Muscle of back (tissue), 11 donors: Measurements from ENCODE around the gene POTEG. TPM values are rescaled to one million over a fixed set of nuclear protein-coding genes. Genes with fewer than 3 reads are reported as not detected.
"Not testable (repeated sequence)": the region's sequence is repeated elsewhere in the genome, so short reads cannot be mapped to it uniquely, and the experiment has no call there.

ENCODE experiments used
- DNase-seq, 3 donors: peaks; one replicate each; pipeline versions ENCODE4 v3.0.0 to v3.0.0-alpha.2; 2013
- polyA plus RNA-seq, 10 donors: library from polyadenylated mRNA; unstranded; fragments of 120-200 nt; gene quantifications; one replicate each; pipeline ENCODE4 v1.2.1, GENCODE V29; 2013; ENCODE audit not compliant: insufficient read length in 10 of 10

The POTEG gene
- polyA plus RNA-seq, 10 donors = 0.08 to 0.19 (median 0.15) TPM; not detected in 7

DNA sequence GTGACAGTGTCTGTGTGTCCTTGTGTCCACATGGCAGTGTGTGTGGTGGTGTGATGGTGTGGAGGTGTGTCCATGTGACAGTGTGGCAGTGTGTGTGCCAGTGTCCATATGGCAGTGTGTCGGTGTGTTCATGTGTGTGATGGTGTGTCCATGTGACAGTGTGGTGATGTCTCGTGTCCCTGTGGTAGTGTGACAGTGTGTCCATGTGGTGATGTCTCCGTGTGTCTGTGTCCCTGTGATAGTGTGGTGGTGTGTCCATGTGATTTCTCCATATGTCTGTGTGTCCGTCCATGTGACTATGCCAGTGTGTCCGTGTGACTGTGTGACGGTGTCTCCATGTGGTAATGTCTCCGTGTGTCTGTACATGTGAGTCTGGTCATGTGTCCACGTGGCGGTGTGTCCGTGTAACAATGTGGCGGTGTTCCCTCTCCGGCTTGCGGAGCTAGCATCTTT lies 59.7 kb downstream of the POTEG start:
- DNase-seq = not testable (repeated sequence)

DNA sequence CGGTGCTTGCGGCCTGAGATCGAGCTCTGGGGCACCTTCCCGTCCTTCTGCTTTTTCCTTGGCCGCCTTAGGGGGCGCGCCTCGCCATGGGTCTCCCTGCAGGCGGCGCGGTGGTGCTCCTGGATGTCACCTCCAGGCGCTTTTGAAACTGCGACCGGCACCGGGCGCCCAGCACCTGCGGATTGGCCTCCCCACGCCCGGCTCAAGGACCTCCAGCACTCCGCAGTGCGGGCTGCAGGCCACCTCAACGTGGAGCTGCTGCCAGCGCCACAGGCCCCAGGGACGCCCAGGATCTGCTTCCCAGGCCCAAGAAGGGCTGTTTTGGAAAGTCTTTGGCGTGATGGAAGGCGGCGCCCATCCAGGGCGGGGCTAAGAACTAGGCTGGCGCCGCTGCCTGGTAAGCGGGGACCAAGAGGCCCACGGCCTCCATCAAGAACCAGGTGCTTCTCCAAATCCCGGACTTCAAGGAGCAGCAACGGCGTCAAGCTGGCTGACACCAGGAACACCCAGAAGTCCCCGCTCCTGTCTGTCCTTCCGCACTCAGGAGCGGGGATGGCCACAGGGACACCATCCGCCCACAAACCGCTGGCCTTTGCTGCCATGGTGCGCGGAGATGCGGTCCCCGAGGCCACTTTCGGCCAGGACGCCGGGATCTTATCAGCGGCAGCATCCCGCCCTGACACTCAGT lies 61.2 kb downstream of the POTEG start:
- not testable (repeated sequence) for DNase-seq

DNA sequence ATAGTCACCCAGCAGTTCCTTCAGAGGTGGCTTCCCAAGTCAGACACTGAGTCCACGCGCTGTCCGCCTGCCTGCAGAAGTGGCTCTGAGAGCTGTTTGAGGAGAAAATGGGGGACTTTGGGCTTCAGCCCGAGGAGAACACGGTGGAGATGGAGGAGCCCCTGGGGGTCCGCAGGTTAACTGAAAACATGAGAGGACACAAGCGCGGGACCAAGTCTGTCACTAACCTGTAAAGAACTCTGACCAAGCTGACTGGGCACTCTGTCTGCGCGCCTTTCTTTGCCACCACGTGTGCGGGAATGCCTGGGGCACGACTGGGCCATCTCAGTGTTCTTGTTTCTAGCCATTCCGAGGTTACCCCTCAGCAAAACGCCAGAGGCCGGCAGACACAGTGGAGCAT lies 62.4 kb downstream of the POTEG start:
- not testable (repeated sequence) for DNase-seq

DNA sequence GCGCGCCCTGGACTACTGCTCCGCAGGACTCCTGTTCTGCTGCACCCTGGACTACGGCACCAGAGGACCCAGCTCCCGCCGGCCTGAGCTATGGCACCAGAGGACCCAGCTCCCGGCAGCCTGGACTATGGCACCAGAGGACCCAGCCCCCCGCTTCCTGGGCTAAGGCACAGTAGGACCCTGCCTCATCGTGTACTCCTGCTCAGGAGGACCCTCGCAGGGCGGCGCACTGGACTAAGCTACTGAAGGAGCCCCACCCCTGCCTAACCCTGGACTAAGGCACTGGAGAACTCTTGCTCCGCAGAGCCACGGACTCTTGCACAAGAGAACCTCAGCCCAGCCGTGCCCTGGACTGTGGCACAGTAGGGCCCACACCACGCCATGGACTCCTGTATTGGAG lies 71.3 kb downstream of the POTEG start:
- DNase-seq = not testable (repeated sequence)

DNA sequence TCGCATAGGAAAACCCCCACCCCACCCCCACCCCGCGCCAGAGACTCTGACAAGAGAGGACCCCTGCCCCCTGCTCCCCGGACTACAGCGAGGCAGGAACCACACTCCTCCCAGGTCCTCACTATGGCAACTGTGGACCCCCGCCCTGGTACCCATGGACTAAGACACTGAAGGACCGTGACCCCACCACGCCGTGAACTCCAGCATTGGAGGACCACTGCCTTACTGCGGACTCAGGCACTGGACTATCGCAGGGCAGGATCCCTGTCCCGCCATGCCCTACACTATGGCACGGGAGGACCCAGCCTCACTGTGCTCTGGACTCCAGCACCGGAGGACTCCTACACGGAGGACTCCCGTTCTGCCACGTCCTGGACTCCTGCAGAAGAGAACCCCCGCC lies 71.8 kb downstream of the POTEG start:
- DNase-seq = not testable (repeated sequence)

DNA sequence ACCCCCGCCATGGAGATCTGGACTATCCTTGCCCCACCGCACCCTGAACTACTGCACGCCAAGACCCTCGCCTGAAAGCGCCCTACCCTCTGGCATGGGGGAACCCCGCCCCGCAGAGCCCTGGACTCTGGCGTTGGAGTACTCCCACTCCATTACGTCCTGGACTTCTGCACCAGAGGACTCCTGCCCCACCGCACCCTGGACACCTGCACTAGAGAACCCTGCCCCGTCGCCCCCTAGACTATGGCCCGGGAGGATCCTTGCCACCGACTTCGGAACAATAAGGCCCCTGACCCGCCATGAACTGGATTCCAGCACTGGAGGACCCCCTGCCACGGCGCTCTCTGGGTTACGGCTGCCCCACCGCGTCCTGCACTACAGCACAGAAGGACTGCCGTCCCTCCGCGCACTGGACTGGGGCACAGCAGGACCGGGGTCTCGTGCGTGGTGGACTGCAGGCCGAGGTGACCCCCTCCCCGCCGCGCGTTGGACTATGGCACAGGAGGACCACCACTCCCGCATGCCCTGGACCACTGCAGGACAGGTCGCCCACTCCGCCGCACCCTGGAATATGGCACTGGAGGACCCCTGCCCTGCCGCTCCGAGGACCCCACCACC lies 72.4 kb downstream of the POTEG start:
- DNase-seq = not testable (repeated sequence)

DNA sequence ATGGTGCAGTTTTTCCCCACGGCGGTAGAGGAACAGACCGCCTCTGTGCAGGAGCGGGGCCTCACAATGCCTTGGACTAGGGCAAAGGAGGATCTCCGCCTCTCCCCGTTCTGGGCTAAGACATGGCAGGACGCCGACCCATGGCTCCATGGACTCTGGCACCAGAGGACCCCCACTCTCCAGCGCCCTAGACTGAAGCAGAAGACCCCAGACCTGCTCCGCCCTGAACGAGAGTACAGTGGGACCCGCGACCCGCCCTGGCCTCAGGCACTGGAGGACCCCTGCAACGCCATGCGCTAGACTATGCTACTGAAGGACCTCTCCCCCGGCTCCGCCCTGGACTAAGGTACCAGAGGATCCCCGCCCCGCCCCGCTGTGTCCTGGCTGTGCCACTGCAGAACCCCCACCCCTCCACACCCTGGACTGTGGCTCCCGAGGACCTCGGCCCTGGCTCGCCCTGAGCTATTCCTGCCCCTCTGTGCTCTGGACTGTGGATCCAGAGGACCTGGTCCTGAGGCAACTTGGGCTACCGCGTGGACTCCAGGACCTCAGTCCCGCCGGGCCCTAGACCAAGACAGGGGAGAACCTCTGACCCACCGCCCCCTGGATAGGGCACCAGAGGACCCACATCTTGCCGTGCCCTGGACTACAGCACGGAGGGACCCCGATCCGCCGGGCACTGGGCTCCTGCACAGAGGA lies 73.1 kb downstream of the POTEG start:
- DNase-seq = not testable (repeated sequence)
